Stimulated activated CD8-positive, alpha-beta memory T cell treated with anti-CD3 and anti-CD28 coated beads, Interleukin-7, amount 100 ng/mL, for 4 hours (primary cell): ENCODE measurements around the gene OR5F1.

Experiments
- DNase-seq, 2 donors: peaks; one replicate each; pipeline ENCODE4 v3.0.0-alpha.2; 2020; ENCODE audit warnings: low read depth in 2 of 2

OR5F1 gene

DNA sequence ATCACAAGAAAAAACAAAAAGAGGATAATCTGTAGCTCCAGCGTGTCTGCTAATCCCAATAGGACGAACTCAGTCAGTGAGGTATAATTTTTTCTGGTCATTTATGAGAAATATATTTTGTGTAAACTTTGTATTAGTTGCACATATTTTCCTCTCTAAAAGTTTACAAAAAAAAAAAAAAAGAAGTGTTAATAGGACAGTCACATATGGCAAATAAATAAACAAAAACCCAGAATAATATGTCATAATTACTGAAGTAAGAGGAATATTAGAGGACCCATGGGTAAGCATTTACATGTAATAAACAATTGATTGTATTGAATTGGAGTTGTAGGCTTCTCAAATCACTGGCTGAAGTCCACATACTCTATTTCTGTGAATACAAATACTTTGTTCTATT is at the start of gene OR5F1:
Gene OR5F1 (minus strand): TSS at position 101 of the 400 bp plus-strand sequence. CDS start 0 bp downstream, at position 101.
- DNase-seq = no peak

DNA sequence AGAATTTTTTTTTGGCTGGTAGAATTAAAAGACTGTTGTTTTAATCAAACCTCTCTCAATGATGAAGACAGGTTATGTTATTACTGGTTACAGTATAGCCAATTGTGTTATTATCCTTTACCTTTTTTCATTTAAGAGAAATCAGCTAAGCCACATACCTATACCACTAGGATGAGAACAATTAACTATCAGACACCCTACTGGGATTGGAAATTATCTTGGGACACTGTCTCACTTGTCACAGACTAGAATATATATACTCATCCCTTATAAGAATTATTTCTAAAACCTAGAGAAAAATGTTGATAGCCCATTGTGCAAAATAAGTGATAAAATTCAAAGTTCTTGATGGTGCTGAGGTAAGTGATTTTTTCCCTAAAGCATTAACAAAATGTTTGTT is 32.9 kb upstream of the OR5F1 start, which contains the start of gene OR5AS1:
Gene OR5AS1 (plus strand): TSS at position 301 of the 400 bp plus-strand sequence. CDS start 2,765 bp downstream, outside the sequence.
- DNase-seq = no peak

DNA sequence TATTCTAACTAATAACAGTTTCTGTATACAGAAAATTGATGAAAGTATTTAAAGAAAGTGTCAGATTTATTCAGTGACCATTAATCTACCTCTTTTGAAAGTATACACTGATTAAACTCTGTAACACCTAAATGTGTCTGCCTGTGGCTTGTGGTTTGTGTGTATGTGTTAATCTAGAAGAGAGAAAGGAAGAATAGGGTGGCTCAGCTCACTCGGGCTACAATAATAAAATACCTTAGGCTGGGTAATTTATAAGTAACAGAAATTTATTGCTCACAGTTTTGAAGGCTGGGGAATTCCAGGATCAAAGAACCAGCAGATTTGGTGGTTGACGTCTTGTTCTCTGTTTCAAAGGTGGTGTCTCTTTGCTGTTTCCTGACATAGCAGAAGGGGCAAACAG is 19.4 kb upstream of the OR5F1 start:
- DNase-seq = no peak

DNA sequence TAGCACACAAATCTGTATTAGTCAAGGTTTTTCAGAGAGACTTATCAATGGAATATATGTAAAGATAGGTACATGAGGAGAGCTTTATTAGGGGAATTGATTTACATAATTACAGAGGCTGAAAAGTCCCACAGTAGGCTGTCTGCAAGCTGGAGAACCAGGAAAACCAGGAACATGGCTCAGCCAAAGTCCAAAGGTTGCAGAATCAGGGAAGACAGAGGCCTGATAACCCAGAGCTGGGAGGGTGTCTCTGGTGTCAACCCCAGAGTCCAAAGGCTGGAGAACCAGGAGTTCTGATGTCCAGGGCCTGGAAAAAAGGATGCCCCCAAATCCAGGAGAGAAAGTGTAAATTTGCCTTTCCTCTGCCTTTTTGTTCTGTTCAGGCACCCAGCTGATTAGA is 16.3 kb upstream of the OR5F1 start:
- no peak for DNase-seq

DNA sequence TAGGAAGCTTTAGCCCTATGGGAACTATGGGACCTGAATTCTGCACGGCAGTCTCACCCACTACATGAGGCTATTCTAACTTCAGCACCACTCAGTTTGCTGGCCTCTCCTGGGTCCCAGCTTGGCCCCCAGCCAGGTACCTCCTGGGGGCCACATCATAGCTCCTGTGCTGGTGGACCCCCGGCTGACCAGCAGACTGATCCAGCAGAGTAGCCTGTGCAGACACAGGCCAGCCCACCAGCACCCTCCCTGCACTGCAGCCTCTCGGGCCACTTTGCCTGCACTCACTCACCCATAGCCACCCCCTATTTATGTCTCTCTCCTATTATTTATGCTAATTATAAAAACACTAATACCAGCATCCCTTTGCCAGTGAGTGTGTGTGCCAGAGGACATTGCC is 23.5 kb downstream of the OR5F1 start:
- DNase-seq = no peak

DNA sequence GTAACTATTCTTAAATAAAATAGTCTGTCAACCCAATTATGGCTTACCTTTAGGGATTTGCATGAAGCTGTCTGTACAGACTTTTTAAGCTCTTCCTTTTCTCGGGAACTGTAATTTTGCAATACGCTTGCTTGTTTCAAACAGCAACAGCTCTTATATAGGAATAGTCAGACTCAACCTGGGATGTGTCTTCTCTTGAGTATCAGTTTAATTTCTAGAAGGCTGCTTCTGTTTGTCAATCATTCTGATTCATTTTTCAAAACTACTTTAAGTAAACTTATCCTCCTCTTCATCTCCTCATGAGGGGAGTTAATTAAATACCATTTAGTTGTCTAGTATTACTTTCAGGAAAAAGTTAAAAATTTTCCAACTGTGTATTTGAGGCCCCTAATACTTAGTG is 24.6 kb downstream of the OR5F1 start, which contains the start of gene OR10AG1:
Gene OR10AG1 (minus strand): TSS at position 101 of the 400 bp plus-strand sequence. CDS start 38 bp downstream, at position 63.
- no peak for DNase-seq

DNA sequence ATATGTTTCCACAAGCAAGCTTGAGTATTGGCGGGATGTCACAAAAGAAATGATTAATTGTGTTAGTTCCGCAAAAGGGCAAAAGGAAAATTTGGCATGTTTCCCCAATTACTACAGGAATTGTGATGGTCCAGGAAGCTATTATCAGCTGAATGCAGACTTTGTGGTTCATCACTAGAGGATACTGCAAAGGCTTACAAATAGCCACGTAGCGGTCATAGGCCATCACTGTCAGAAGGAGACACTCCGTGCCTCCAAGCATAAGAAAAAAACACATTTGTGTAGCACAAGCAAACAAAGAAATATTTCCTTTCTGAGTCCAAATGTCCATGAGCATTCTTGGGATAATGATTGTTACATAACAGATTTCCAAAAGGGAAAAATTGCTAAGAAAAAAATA is 26.5 kb downstream of the OR5F1 start:
- DNase-seq = no peak

DNA sequence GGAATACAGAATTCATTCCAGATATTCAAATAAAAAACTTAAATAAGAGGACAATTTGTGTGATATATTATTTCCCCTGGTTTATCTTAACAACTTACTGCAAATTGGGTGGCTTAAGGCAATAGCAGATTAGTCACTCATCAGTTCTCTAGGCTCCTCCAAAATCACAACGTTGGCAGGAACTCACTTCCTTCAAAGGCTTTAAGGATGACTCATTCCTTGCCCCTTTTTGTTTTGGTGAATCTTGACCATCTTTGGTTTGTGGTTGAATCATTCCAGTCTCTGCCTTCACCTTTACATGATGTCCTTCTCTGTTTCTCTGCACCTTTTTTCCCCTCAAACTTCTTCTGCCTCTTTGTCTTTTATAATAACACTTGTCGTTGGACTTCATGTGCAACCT is 28.0 kb downstream of the OR5F1 start:
- DNase-seq = no peak

DNA sequence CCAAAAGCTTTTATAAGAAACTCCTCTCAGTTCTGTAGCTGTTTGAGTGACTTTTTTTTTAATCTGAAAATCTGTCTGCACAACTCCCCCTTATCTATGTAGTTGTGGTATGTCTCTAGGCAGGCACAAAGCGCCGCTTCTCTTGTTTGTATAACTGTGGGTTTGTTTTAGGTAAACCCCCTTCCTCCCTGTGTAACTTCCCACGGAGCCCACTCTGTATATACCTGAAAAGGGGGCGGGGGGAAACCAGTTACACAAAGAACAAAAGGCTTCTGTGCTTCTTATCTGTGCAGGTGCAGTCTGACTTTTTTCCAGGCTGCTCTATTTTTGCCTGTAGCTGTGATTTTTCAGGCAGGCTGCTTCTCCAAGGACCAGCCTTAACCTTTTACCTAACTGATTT is 37.9 kb downstream of the OR5F1 start:
- no peak for DNase-seq

DNA sequence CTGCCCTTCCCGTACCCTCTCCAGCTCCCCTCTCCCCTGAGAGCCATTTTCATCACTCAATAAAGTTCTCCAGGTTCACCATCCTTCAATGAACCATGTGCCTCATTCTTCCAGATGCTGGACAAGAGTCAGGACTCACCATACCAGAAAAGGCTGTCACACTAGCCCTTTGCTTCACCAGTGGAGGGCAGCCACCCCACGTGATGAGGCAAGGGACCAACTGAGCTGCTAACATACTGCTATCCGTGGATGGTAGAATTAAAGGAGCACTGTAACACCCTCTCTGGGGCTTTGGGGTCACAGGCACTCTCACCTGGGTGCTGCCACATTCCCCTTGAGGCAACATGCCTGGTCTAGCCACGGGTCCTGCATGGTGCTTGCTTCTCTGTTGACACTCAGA is 45.1 kb downstream of the OR5F1 start:
- DNase-seq = no peak
